PFSK-1 (cell line): ENCODE data around the gene RDH14.

Experiments
- FOXP2 ChIP-seq: optimal IDR thresholded peaks from 2 replicates; pipeline ENCODE3; 2011; ENCODE audit warnings: borderline replicate concordance, control low read depth, inconsistent platforms; ENCODE audit not compliant: insufficient read depth; ENCODE audit errors: extremely low read length, extremely low read depth
- POLR2AphosphoS5 ChIP-seq: IDR thresholded peaks from 2 replicates; pipeline ENCODE4 v1.6.1; 2012; ENCODE audit warnings: low read depth, mild to moderate bottlenecking, control low read depth, low read length, moderate library complexity
- SIN3A ChIP-seq: IDR thresholded peaks from 2 replicates; pipeline ENCODE4 v1.6.1; 2012; ENCODE audit warnings: mild to moderate bottlenecking, low read length, moderate library complexity, borderline replicate concordance; ENCODE audit not compliant: insufficient read depth
- TAF1 ChIP-seq: IDR thresholded peaks from 2 replicates; pipeline ENCODE4 v1.6.1; 2012; ENCODE audit warnings: low read length, control low read depth, borderline replicate concordance; ENCODE audit not compliant: insufficient read depth
- TF ChIP-seq, protein P1 (sequence below), 2 experiments: IDR thresholded peaks; 2 replicates each; pipeline versions ENCODE4 v1.6.1 to v1.8.0; 2011 to 2012; ENCODE audit warnings: low read depth in 2 of 2, low read length in 2 of 2, control low read depth in 1 of 2, inconsistent platforms in 1 of 2, mild to moderate bottlenecking in 1 of 2, moderate library complexity in 1 of 2; ENCODE audit not compliant: insufficient read depth in 1 of 2

The RDH14 gene

GRCh38 chr2:18596993-18597392 is 36.5 kb upstream of the RDH14 start:
- TF ChIP-seq, protein P1, sequence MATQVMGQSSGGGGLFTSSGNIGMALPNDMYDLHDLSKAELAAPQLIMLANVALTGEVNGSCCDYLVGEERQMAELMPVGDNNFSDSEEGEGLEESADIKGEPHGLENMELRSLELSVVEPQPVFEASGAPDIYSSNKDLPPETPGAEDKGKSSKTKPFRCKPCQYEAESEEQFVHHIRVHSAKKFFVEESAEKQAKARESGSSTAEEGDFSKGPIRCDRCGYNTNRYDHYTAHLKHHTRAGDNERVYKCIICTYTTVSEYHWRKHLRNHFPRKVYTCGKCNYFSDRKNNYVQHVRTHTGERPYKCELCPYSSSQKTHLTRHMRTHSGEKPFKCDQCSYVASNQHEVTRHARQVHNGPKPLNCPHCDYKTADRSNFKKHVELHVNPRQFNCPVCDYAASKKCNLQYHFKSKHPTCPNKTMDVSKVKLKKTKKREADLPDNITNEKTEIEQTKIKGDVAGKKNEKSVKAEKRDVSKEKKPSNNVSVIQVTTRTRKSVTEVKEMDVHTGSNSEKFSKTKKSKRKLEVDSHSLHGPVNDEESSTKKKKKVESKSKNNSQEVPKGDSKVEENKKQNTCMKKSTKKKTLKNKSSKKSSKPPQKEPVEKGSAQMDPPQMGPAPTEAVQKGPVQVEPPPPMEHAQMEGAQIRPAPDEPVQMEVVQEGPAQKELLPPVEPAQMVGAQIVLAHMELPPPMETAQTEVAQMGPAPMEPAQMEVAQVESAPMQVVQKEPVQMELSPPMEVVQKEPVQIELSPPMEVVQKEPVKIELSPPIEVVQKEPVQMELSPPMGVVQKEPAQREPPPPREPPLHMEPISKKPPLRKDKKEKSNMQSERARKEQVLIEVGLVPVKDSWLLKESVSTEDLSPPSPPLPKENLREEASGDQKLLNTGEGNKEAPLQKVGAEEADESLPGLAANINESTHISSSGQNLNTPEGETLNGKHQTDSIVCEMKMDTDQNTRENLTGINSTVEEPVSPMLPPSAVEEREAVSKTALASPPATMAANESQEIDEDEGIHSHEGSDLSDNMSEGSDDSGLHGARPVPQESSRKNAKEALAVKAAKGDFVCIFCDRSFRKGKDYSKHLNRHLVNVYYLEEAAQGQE (IDR thresholded peaks at IDR 0.05; ENCODE audit: insufficient read depth in 1 of 2, low read depth in 2 of 2, low read length in 2 of 2): no peak
- TF ChIP-seq TAF1 (no peak), FOXP2 (no peak), SIN3A (no peak), POLR2AphosphoS5 (no peak)

GRCh38 chr2:18593496-18593895 is 33.0 kb upstream of the RDH14 start:
- TF ChIP-seq TAF1 (no peak), SIN3A (no peak), FOXP2 (no peak), POLR2AphosphoS5 (no peak)
- TF ChIP-seq, protein P1 (IDR thresholded peaks at IDR 0.05; ENCODE audit: insufficient read depth in 1 of 2, low read depth in 2 of 2, low read length in 2 of 2): no peak

DNA sequence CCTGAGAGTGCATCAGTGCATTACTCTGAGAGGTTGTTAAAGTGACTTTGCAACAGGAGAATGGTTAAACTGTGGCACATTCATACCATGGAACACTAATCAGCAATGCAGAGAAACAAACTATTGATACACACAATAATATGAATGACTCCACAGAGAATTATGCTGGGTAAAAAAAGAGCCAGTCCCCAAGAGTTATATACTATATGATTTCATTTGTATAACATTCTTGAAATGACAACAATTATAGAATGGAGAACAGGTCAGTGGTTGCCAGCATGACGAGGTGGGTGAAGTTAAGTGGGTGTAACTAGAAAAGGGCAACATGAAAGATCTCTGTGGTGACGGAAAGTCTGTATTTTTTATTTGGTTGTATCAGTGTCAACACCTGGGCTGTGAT is 31.9 kb upstream of the RDH14 start:
- TF ChIP-seq FOXP2 (no peak), POLR2AphosphoS5 (no peak), SIN3A (no peak), TAF1 (no peak)
- TF ChIP-seq, protein P1 (IDR thresholded peaks at IDR 0.05; ENCODE audit: insufficient read depth in 1 of 2, low read depth in 2 of 2, low read length in 2 of 2): no peak

- no peak for TF ChIP-seq SIN3A
- no peak for TF ChIP-seq TAF1
- TF ChIP-seq FOXP2: no peak
- TF ChIP-seq, protein P1 (IDR thresholded peaks at IDR 0.05; ENCODE audit: insufficient read depth in 1 of 2, low read depth in 2 of 2, low read length in 2 of 2): no peak
- TF ChIP-seq POLR2AphosphoS5: no peak
These were observed 28.9 kb upstream of the RDH14 start, which contains the start of gene NT5C1B for GRCh38 chr2:18589354-18589753. Gene NT5C1B, minus strand, starts transcription at chr2:18589569. Its CDS starts 101 bp downstream, at chr2:18589468.

DNA sequence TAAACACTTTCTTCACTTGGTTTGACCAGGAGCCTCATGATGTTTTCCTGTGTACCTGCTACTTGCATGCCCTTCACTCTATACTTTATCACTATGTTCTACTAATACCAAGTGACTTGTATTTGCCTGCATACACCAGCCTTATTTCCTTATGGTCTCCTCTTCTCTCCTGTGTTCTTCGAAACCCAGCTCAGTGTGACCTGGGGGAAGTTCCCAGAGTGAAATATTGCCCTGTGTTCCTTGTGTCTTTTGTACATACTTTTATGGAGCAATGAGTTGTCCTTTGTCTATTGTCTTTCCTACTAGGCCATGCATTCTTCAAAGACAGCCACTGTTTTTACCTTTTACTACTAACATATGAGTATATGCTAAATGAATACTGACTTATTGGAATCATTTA is 28.3 kb upstream of the RDH14 start:
- TF ChIP-seq POLR2AphosphoS5 (no peak), SIN3A (no peak), FOXP2 (no peak), TAF1 (no peak)
- TF ChIP-seq, protein P1 (IDR thresholded peaks at IDR 0.05; ENCODE audit: insufficient read depth in 1 of 2, low read depth in 2 of 2, low read length in 2 of 2): no peak
